Transverse colon (tissue), 4 donors: ENCODE measurements around the gene CASK. TPM values are rescaled to one million over a fixed set of nuclear protein-coding genes. Genes with fewer than 3 reads are reported as not detected.

ENCODE experiments used
- DNase-seq: peaks from one replicate; pipeline ENCODE4 v3.0.0-alpha.2; 2019
- H3K27ac ChIP-seq, 4 donors: fragments of 200-600 bp; sonication (generic); 2 replicates each; pipeline ENCODE4 v1.5.1; 2016 to 2018; ENCODE audit warnings: inconsistent platforms in 4 of 4
- H3K27me3 ChIP-seq: fragments of 200-600 bp; sonication (generic); 2 replicates; pipeline ENCODE4 v1.5.1; 2017; ENCODE audit warnings: inconsistent platforms
- H3K36me3 ChIP-seq, 4 donors: fragments of 200-600 bp; sonication (generic); 2 replicates each; pipeline ENCODE4 v1.5.1; 2017 to 2019; ENCODE audit warnings: inconsistent platforms in 4 of 4
- H3K4me1 ChIP-seq, 4 donors: fragments of 200-600 bp; sonication (generic); 2 replicates each; pipeline ENCODE4 v1.5.1; 2017 to 2020; ENCODE audit warnings: inconsistent platforms in 4 of 4
- H3K4me3 ChIP-seq, 4 donors: fragments of 200-600 bp; sonication (generic); 1 replicate in 1 of 4; 2 replicates in 3 of 4; pipeline versions ENCODE4 v1.5.1 to v1.6.1; 2017 to 2019; ENCODE audit warnings: inconsistent platforms in 4 of 4
- H3K9me3 ChIP-seq, 2 donors: fragments of 200-600 bp; sonication (generic); 2 replicates each; pipeline ENCODE4 v1.5.1; 2017 to 2019; ENCODE audit warnings: inconsistent platforms in 2 of 2
- CTCF ChIP-seq, 5 experiments: fragments of 200-600 bp in 3 of 5; fragments of 450-650 bp in 2 of 5; sonication (generic) in 3 of 5; IDR thresholded peaks; 1 replicate in 2 of 5; 2 replicates in 3 of 5; pipeline ENCODE4 v1.5.1; 2016 to 2017; ENCODE audit warnings: antibody characterized with exemption in 5 of 5, inconsistent platforms in 3 of 5, mild to moderate bottlenecking in 2 of 5, moderate library complexity in 1 of 5
- EP300 ChIP-seq: sonication (generic); formaldehyde crosslinking; IDR thresholded peaks from one replicate; pipeline ENCODE4 v1.6.1; 2017; ENCODE audit warnings: antibody characterized with exemption, low read depth
- POLR2A ChIP-seq: fragments of 450-650 bp; IDR thresholded peaks from one replicate; pipeline ENCODE4 v1.6.1; 2016; ENCODE audit warnings: antibody characterized with exemption, mild to moderate bottlenecking, moderate library complexity
- POLR2AphosphoS5 ChIP-seq, 3 donors: sonication (generic); formaldehyde crosslinking; IDR thresholded peaks; one replicate each; pipeline ENCODE4 v1.6.1; 2016; ENCODE audit warnings: antibody characterized with exemption in 3 of 3
- WGBS, 2 donors: methylation state at CpG; one replicate each; pipeline ENCODE4 v1.1.5; 2018; ENCODE audit warnings: low coverage in 1 of 2; 5-methylcytosine and 5-hydroxymethylcytosine counted together
- in situ Hi-C, 4 donors: fragments of 200-750 bp; cut with MboI; loops; one replicate each; pipeline versions ENCODE4 v1.15.0 to v1.15.1; 2017; ENCODE audit warnings: low sequenced_read_pairs in 3 of 4, low pct_ligation_motif_present in 1 of 4, low pct_unique_long_range_greater_than_20kb in 1 of 4
- intact Hi-C: fragments of 100-400 bp; cut with DNase I; formaldehyde crosslinking; loops from one replicate; pipeline ENCODE4 v1.15.1; 2023; ENCODE audit warnings: low total_unique reads
- total RNA-seq, 4 donors: library from RNA; depleted of rRNA; stranded (reverse); fragments of >200 nt; gene quantifications; one replicate each; pipeline ENCODE4 v1.1.0, GENCODE V29; 2016

The CASK gene
- total RNA-seq, 4 donors from 2014 or later, result 26.6 to 86.1 (median 56.3) TPM

- H3K36me3 ChIP-seq, result no peaks in the 10 kb centered on the region
- intact Hi-C loops, result no loop called here
- no peak overlapping the region for H3K27ac ChIP-seq
- no peak overlapping the region for H3K4me3 ChIP-seq
- no peak for DNase-seq
- H3K27me3 ChIP-seq, result no peaks in the 10 kb centered on the region
- in situ Hi-C loops, result loop anchor here in 1 of 4 donors (25.0 kb wide), 1 partner anchor 471 kb away; no protein-coding TSS in a partner anchor
- H3K4me1 ChIP-seq, result no peaks in the 10 kb centered on the region
- WGBS, 2 donors, result 83 to 90% methylated on average over 1 to 2 of the region's 2 CpGs
- H3K9me3 ChIP-seq, result no peaks in the 10 kb centered on the region
- no peak for TF ChIP-seq POLR2AphosphoS5 (IDR thresholded peaks at IDR 0.05)
- TF ChIP-seq POLR2A, result no peak
- no peak for TF ChIP-seq CTCF (IDR thresholded peaks at IDR 0.05)
- TF ChIP-seq EP300, result no peak
Observed at GRCh38 chrX:41758401-41758800, 165.0 kb downstream of the CASK start.

GRCh38 chrX:41750716-41751115 lies 172.6 kb downstream of the CASK start:
- H3K27me3 ChIP-seq, result no peaks in the 10 kb centered on the region
- no peak overlapping the region for H3K4me3 ChIP-seq
- H3K27ac ChIP-seq, result no peak overlapping the region
- in situ Hi-C loops (loop anchor here in 1 of 4 donors (25.0 kb wide), 1 partner anchor 463 kb away; no protein-coding TSS in a partner anchor), intact Hi-C loops (no loop called here)
- TF ChIP-seq CTCF (IDR thresholded peaks at IDR 0.05), result no peak
- TF ChIP-seq EP300, result no peak
- no peak for TF ChIP-seq POLR2A
- no peak for TF ChIP-seq POLR2AphosphoS5 (IDR thresholded peaks at IDR 0.05)
- no peaks in the 10 kb centered on the region for H3K36me3 ChIP-seq
- H3K9me3 ChIP-seq, result no peaks in the 10 kb centered on the region
- WGBS, 2 donors, result 69 to 80% methylated on average over 1 to 3 of the region's 3 CpGs
- H3K4me1 ChIP-seq, result no peaks in the 10 kb centered on the region
- no peak for DNase-seq

- WGBS, 2 donors, result 85% methylated on average over 1 of the region's 1 CpG; no CpG with 5 or more reads in 1 of the 2 donors
- Histone ChIP-seq H3K27me3 (no peaks in the 10 kb centered on the region), H3K4me1 (no peaks in the 10 kb centered on the region), H3K9me3 (no peaks in the 10 kb centered on the region), H3K27ac (no peak overlapping the region), H3K4me3 (no peak overlapping the region), H3K36me3 (no peaks in the 10 kb centered on the region)
- intact Hi-C loops, result no loop called here
- DNase-seq, result no peak
- in situ Hi-C loops, result no loop called here
- no peak for TF ChIP-seq EP300
- no peak for TF ChIP-seq POLR2AphosphoS5 (IDR thresholded peaks at IDR 0.05)
- TF ChIP-seq CTCF (IDR thresholded peaks at IDR 0.05), result no peak
- TF ChIP-seq POLR2A, result no peak
Observed at GRCh38 chrX:41739871-41740270, 183.5 kb downstream of the CASK start.

- Histone ChIP-seq H3K27me3 (no peaks in the 10 kb centered on the region), H3K4me1 (no peaks in the 10 kb centered on the region), H3K9me3 (no peaks in the 10 kb centered on the region), H3K27ac (no peak overlapping the region), H3K36me3 (no peaks in the 10 kb centered on the region), H3K4me3 (no peak overlapping the region)
- TF ChIP-seq POLR2AphosphoS5 (IDR thresholded peaks at IDR 0.05) (no peak), EP300 (no peak), CTCF (IDR thresholded peaks at IDR 0.05) (no peak), POLR2A (no peak)
- in situ Hi-C loops, result no loop called here
- 72 to 76% methylated on average over 3 to 7 of the region's 7 CpGs for WGBS, 2 donors
- intact Hi-C loops, result no loop called here
- no peak for DNase-seq
Observed at GRCh38 chrX:41737065-41737464, 186.3 kb downstream of the CASK start.
